Measurements from ENCODE around the gene VSIG4.

- TF ChIP-seq EZH2 (IDR thresholded peaks at IDR 0.05; ENCODE audit: borderline replicate concordance, insufficient read depth, low read depth, low read length, poor library complexity, severe bottlenecking): no peak
- TF ChIP-seq CTCF (IDR thresholded peaks at IDR 0.05): no peak
Observed at GRCh38 chrX:66046612-66047235, 6.8 kb upstream of the VSIG4 start.
